HG02840 (cell line): ENCODE results near the gene MEP1B.
"Not testable (repeated sequence)": the region's sequence is repeated elsewhere in the genome, so short reads cannot be mapped to it uniquely, and the experiment has no call there.

Source experiments
- ATAC-seq: cut with Tn5 transposase; IDR thresholded peaks from one replicate; pipeline ENCODE4 v1.9.1; 2021; ENCODE audit warnings: mild to moderate bottlenecking, moderate library complexity, moderate number of reproducible peaks; ENCODE audit not compliant: unreplicated experiment, low FRiP score

Gene MEP1B

DNA sequence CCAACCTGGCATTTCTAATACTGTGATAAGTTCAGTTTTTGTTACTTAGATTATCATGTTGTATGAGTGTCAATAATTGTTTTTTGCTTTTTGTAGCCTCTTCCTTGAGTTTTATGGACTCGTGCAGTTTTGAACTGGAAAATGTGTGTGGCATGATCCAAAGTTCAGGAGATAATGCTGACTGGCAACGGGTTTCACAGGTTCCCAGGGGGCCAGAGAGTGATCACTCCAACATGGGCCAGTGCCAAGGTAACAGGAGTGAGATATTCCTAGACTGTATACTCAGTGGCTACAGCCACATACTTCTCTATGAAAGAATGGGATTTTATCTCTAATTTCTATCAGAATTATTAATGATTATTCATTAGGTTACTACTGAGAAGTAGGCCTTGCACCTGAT is 18.2 kb downstream of the MEP1B start:
- no peak for ATAC-seq

DNA sequence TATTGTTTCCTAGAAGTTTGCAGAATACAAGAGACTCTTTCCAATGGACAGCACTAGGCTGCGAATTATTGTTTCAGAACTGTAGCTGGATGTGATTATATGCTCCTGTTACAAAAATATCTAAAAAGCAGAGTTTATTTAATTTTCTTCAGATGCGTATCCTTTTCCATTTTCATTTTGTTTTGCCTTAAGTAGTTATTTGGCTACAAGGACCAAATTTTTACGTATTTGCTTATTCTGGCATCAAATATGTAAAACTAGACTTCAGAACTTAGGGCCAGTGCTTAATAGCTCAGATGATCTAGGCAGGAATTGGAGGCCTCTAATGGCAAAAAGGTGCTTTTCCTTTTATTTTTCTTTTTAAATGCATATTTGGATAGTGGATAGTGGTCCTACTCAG is 18.7 kb downstream of the MEP1B start:
- no peak for ATAC-seq

DNA sequence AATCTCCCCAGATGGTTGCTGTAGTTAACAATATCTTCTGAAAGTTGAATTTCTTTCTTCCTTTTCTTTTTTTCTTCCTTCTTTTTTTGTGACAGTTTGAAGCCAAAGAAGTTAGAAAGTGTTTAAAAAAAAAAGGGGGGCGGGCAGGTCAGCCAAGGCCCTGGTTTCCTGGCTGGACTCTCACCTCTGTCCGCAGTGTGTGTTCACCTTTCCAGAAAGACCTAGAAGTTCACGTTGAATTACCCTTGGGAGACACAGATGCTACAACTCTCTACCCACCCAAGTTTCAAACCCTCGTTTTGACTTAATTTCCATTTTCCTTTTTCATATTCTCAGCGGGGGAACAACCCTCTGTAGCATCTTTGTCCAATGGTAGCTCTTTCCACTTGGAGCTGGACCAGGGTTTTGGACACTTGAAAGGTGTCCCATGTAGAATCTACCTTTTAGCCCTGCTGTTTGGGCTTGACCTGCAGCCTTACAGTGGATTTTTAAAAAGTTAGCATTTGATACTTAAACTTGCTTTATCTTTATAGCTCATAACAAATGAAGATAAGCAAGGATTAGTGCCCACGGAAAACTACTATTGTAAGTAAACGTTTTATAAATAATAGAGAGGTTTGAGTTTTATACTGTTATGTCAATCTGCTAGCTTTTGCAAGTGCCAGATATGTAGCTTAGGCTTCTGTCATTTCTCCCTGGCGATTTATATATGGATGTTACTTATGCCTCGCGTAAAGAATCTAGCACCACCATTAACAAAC is 20.0 kb downstream of the MEP1B start:
- no peak for ATAC-seq

DNA sequence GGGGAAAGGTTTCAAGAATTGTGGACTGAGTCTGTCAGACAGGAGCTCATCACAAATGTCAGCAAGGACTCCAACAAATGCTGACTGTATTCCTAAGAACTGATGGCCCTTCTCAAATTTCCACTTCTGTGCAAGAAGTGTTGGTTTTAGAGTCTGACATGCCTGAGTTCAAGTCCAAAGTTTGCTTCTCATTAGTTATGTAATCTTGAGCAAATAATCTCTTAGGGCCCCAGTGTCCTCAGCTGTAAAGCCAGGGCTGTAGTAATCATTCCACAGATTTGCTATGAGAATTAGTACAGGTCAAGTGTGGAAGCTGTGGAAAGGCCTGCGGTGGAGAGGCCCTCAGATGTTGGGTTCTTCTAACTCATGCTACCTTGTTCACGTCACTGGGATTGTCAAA is 23.9 kb downstream of the MEP1B start:
- no peak for ATAC-seq

DNA sequence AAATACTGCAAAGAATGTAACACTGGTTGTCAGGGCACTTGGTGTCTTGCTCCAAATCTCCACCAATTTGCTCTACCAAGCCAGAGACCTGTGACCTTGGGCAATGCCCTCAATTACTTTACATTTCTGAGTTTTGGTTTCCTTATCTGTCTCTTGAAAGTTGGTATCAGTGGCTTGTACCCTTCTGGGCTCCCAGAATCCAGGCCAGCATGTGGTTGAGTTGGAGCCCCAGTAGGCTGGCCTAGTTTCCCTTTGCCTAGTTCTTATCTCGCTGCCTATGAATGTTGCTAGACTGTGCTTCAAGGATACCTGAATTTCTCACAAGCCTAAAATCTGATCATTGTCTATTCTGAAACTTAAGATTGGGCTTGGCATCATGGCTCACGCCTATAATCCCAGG is 26.6 kb downstream of the MEP1B start:
- no peak for ATAC-seq

DNA sequence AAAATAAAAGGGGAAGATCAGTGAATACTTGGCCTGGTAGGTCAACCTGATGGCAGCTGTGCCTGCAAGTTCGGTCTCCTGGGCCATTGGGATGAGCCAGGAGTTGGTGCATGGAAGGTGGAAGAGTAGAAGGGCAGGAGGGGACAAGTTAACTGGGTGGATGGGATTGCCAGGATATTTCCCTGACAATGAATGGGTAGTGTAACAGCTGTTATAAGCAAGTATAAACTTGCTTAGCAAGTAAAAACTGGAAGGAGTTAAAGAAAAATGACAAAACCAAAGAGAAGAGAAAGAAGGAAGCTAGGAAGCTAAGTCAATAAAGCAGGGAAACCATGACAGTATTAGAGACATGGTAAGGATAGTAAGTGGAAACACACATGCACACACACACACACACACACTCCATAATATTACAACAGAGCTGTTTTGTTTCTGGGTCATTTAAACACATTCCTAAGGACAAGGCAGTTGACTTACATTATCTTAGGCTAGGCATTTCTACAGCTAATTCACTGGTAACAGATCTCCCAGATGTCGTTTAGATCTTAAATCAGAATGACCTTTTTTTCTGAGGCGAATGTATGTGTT is 29.7 kb downstream of the MEP1B start:
- no peak for ATAC-seq

DNA sequence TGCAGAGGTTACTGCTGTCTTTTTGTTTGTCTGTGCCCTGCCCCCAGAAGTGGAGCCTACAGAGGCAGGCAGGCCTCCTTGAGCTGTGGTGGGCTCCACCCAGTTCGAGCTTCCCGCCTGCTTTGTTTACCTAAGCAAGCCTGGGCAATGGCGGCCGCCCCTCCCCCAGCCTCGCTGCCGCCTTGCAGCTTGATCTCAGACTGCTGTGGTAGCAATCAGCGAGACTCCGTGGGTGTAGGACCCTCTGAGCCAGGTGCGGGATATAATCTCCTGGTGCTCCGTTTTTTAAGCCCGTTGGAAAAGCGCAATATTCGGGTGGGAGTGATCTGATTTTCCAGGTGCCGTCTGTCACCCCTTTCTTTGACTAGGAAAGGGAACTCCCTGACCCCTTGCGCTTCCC is 43.5 kb downstream of the MEP1B start:
- ATAC-seq = not testable (repeated sequence)

DNA sequence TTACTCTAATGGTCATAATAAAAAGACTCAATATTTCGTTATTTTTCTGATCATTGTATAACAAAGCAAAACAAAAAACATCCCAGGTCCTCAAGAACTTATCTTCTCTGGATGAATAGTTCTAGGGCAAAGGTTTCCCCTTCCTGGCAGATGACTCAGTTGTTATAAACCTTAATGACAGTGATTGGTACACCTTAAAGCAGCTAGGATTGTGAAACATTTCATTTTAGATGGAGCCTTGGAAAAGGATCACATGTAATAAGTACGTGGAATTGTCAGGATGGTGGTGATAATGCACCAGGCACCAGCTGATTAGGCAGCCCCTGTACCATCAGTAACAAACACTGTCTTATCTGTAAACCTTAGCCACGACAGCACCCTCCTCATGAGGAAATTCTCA is 47.2 kb downstream of the MEP1B start:
- ATAC-seq = no peak

DNA sequence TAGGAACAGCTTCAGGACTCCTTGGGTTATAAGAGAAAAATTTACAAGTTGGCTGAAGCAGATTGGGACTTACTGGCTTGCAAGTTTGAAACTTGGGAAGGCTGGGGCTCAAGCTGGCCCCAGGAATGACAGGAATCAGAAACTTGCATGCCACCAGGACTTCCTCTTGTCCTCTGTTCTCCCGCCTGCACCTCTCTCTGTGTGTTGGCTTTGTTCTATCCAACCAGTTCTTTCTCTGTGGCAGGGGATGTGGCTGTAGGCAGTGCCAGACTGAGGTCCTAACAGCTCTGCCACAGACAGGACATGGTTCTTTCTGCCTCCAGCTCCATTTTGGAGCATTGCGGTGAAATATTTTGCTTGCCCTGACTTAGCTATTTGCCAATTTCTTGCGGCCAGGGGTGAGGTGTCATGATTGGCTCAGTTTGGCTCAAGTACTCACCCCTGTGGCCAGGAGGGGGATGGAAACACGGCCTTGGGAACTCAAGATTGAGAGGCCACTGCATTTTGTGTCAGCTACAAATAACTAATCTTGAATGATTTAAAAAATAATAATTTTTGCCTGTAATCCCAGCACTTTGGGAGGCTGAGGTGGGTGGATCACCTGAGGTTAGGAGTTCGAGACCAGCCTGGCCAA is 48.9 kb downstream of the MEP1B start:
- no peak for ATAC-seq

DNA sequence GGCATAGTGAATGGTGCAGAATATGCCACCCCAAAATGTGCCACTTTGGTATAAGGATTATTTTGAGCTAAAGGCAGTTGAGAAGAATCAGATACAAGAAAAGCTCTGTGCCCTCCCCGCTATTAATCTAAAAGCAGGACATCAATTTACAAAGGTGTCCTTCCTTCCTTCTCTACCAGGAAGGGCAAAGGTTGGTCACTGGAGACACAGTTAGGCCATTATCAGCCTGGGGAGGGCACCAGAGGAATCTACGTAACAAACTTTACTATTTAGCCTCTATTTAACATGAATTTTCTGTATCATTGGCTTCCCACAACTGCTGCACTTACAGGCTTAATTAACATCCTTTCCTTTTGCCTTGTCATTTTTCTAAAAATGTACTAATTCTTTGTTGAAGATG is 52.6 kb downstream of the MEP1B start:
- ATAC-seq = no peak

DNA sequence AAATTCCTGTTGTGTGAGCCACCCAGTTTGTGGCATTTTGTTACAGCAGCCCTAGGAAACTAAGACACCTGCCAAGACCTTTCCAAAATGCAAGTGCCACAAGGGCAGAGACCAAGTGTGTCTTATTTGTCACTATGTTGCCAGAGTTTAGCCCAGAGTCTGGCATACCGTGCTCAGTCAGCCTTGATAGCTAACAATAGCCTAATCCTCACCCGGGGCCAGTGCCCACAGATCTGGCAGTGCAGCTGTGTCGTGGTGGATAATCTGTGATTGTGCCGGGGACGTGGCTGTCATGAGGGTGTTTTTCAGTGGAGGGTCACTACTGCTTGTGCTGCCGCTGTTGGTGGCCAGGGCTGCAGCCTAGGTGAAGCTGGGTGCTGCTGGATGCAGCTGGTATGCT is 53.5 kb downstream of the MEP1B start:
- no peak for ATAC-seq

DNA sequence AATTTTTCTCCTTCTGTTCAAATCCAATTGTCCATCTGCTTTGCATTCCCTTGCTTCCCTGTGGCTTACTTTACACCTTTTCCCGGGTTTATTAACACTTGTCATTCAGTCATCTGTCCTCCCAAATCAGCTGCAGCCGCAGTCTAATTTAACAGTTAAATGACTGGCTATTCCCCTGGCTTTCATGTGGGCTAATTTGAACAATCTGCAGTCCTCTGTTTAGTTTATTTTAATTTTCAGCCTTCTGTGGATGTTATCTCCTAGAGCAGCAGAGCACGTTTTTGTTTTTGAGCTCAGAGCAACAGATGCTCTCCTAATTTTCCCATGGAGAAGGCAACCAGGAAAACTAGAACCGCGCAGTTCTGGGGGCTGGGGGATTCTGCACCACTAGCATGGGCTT is 55.0 kb downstream of the MEP1B start:
- ATAC-seq = no peak

DNA sequence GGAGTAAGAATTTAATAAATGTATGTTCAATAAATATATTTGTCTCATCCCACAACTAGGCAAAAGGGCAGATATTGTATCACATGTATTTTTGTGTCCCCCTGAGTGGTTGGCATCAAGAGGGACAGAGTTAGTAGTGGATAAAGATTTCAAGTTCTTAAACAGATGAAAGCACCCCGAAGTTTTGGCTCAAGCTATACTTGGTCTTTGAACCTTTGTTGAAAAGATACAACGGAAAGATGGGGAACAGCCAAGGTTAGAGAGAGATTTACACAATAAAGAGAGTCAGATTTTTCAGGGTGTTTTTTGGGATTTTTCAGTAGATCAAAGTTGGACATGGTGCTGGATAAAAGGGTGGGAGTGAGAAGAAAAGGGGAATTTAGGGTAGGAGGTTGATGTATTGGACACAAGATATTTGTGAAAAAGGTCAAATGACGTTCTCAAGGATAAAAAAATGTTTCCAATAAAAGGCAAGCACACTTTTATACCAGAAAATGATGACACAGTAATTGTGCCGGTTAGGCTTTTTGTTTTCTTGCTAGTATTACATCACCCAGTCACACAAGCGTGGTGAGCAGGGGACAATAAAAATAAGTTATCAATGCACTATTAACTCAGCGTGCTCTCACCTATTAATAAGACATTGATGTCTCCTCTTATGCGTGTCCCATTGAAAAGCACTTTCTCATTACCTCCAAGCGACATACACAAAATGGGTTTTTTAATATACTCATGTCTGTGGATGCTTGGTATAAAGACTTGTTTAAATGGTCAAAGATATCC is 59.5 kb downstream of the MEP1B start:
- ATAC-seq = no peak

DNA sequence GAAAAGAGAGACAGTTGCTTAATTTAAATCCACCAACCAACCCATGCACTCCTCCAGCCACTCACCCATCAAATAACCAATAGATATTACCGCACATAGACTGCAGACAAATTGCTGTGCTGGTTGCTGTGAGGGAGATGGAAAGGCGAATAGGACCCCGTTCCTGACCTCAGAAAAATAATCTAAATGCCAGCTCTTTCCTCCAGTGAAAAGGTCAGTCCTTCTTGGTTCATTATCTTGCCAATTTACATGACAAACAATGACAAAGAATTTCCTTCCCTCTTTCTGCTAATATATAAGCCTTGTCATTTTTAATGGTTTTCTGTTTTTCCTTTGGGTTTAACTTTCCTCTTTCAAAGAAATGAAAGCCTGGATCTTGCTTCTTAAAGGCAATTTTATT is 61.6 kb downstream of the MEP1B start:
- no peak for ATAC-seq

DNA sequence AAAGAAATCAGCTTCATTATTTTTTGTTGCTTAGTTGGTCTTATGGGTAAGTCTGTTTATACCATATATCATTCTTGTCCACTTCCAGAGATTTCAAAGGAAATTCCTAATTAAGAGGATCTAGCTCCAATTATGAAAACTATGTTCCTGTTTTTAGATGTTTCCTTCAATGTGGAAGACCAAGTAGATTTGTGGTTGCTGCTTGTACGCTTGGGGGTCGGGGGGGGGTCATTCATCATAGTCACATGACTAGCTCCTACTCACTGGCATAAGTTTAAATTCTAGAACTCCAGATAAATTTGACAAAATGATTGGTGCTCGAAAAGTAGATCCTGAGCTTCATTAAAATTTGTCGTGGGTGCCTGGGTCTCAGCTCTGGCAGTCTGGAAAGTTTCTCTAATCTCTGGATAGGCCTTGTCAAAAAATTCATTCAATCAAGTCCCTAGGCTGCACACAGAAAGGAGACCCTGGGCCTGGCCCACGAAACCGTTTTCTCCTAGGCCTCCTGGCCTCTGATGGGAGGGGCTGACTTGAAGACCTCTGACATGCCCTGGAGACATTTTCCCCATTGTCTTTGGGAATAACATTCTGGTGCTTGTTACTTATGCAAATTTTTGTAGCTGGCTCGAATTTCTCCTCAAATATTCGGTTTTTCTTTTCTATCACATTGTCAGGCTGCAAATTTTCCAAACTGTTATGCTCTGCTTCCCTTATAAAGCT is 62.5 kb downstream of the MEP1B start:
- ATAC-seq = no peak

DNA sequence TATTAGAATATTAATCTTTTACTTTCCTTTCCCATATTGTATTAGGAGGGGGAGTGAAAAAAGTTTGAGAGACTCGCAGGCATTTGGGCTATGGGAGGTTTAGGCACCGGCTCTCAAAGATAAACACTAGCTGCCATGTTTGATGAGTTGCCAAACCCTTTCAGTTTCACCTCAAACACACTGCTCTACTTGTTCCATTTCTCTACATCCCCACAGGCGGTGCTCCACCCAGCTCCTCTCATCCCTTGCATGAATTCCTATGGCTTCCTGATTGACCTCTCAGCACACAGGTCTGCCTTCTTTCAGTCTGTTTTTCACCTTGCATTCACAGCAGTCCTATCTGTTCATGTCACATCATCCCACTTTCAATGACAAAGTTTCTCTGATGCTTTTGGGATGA is 65.7 kb downstream of the MEP1B start:
- ATAC-seq = no peak

DNA sequence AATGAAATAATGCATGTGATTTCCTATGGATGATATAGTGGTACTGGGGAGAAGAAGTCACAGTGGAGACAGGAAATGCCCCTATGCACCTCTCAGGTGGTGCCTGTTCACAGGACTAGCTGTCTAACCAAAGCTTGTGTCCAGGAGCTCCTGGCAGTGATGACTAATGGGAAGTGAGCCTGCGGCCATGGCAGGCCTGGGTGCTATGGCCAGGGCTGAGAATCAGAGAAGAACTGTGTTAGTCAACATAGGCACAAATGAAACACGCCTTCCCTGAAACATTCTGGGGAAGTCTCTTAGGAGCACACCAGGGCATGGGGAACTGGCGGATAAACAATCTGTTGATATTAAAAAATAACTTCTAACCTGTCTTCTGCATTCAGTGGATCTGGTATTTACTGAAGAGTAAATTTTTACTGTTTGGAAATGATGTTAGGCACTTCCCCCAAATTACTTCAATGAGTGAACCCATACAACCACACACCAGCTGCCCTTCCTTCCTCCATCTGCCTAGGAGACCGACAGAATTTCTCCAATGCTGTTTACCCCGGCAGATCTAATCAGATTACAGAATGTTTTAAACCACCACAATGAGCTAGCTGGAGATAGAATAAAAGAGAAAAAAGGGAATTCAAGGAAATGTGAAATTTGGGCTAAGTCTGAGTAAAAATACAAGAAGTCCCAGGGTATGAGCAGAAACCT is 67.4 kb downstream of the MEP1B start:
- no peak for ATAC-seq

DNA sequence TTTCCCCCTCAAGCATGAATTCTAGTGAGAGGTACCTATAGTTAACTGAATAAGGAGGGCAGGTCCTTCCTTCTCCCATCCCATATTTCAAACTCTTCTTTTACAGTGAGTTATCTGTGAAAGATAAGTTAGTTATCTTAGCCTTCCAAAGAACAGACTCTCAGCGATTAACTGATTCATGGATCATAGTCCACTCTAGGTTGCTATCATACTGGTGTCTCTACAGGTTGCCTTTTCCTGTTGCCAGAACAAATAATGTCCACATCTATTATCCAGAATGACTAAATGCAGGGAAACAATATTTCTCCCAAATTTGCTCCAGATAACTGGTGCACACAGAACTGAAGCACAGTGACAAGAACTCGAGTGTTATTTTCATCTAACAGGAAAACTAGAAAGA is 68.3 kb downstream of the MEP1B start:
- no peak for ATAC-seq

DNA sequence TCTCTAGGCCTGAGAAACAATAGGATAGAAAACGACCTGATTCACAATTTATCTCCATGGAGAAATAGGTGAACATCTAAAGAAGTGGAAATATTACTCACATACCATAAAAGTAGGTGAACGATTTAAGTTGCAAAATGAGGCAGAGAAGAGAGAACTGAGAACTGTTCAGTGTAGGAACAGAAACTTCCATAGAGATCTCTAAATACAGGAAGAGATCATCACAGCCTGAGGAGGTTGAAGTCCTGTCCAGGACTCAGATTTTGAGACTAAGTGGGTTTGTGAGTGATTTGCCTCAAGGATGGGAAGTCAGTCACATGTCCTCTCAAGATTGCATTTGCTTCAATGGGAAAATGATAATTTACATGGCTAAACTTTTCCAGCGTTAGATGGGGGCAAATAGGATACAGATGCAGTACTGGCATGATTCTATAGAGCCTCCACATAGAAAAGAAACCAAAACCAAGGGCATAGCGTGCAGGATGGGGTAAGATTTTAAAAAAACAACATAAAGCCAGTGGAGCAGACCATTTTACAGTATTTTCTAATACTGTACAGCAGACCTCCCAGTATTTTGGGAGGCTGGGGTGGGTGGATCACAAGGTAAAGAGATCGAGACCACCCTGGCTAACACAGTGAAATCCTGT is 68.8 kb downstream of the MEP1B start:
- no peak for ATAC-seq

DNA sequence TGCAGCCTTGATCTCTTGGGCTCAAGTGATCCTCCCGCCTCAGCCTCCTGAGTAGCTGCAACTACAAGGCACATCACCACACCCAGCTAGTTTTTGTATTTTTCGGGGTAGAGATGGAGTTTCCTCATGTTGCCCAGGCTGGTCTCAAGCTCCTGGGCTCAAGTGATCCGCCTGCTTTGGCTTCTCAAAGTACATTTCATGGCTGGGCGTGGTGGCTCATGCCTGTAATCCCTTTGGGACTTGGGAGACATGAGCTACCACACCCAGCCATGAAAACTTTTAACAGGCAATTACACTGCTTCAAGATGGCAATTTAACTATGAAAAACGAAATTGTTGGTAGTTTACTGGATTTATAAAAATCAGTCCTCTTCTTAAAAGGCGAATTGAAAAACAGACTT is 69.7 kb downstream of the MEP1B start:
- no peak for ATAC-seq
